Activated CD8-positive, alpha-beta memory T cell treated with anti-CD3 and anti-CD28 coated beads for 48 hours (primary cell): ENCODE results near the gene MAML3.
A peak's percentile ranks its signal among the peaks of the same experiment; 100 is the strongest.

Experiments used
- DNase-seq, 3 experiments: peaks; one replicate each; pipeline ENCODE4 v3.0.0-alpha.2; 2020; ENCODE audit warnings: low read depth in 2 of 3, low spot score in 2 of 3

MAML3 gene

DNA sequence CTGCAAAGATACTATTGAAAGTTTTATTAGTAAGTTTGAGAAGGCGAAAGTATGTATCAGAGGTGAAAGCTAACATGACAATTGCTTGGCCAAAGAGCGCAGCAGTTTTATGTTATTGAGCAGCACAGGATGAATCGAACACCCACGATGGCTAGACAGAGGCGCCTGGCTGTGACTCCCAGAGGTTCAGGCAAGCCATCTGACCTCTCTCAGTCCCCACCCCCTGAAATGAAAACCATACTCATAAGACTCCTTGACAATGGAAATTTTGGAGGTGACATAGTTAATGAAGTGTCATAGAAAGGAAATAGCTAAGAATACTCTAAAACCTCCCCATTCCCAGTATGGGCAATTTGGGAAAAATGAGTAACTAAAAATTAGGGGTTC lies 417.7 kb downstream of the MAML3 start:
- no peak for DNase-seq

DNA sequence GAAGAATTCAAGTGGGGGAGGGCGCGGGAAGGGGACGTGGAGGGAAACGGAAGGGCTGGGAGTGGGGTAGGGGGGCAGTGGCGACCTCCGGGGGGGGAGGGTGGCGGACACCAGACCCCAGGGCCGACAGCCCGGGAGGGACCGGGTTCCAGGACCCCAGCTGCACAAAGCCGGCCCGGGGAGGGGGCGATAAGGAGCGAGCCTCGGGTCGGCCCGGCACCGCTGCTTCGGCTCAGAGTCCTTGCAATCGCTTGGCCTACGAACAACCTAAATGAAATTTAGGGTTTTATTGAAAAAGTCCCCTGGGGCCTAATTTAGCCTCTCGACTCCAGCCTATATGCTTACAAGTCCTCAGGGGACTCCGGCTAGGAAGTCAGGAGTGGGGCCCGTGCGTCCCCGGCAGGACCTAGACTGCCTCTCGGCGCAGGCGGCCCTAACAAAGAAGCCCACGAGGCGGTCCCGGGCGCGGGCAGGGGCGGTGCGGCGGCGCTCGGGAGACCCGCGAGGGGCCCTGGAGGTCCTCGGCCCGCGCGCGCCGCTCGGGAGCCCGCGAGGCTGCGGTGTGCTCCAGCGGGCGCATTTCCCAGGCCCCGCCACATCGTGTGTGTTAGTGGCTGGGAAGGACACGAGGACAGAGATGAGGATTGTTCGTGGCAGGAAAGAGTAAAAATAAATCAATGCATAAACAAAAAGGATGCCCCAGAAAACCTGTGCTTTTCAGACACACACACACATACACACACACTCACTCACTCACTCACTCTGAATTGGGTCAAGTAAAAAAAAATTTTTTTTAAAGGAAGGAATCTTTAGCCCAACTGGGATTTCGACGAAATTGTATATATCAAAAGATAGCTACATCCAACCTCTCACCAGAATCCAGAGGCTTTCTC lies 418.4 kb downstream of the MAML3 start:
- DNase-seq: no peak

DNA sequence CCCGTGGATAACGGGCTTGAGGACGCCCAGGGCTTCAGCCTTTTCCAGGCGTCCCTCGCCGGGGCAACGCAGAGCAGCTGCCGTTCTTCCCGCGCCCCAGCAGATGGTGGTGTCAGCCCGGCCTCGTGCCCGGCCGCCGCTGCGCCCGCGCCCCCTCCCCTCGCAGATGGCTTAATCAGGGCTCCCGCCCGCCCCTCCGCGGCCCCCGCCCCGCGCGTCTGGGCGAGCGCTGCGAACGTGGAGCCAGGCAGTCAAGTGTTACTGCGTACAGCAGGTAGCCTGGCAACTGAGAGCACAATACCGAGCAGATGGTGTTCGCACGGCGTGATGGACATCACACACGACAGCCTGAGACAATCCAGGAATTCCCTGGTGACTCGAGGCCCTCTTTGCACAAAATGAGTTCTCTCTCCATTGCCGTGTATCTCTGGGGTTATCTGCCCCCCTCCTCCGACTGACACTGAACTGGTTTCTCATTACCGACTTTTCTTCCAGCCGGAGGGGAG lies 419.1 kb downstream of the MAML3 start:
- peak; percentile 22 to 31 (median 27) for DNase-seq

DNA sequence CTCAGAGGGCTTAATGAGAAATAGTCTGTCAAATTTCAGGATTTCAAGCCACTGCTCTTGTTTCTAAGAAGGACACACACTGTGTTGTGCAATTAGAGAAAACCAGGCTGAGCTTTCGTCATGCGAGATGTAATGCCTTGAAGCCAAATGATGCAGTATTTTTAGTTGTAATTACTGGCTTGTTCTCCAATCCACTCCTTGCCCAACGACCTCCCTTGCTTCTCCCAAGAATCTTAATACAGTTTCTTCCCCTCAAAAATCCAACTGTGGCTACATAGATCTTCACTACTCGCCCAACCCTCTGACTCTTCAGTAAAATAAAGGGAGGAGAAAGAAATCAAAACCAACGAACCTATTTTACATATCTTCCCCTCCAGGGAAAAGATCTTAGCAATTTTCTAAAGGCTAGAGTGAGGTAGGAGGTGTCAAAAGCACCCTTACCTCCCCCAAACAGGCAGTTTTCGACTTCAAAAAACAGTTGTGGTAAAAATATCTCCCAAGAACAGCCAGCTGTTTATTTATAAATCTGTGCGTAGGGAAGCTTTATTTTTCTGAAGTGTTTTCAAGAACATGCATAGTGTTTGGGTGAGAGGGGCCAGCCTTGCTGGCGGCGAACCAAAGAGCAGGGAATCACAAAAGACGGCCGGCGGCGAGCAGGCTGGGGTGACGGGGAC lies 419.6 kb downstream of the MAML3 start:
- DNase-seq: no peak

DNA sequence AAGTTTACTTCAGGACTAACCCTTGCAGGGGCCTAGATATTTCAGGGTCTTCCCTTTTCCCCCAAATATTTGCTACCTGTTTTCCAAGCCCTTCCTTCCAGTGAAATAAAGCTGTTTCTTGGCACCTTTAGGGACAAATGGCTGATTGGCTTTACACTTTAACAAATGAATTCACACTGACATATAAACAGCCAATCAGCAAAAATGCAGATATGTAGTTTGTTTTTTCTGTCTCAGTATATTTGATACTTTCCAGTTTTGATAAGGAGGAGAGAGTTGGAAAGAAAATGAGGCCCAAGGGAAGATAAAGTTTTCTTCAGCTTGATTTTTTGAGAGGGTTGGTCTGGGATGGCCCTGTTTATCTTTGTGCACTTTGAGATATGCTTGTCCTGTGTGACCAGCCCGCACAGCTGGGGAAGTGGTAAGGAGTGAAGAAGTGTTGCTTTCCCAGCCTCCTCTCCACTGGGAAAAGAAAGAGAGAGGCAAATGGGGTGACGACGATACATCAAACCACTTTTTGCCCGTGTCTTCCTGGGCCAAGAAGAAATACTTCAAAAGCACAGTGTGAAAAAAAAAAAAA lies 420.9 kb downstream of the MAML3 start:
- DNase-seq: no peak

DNA sequence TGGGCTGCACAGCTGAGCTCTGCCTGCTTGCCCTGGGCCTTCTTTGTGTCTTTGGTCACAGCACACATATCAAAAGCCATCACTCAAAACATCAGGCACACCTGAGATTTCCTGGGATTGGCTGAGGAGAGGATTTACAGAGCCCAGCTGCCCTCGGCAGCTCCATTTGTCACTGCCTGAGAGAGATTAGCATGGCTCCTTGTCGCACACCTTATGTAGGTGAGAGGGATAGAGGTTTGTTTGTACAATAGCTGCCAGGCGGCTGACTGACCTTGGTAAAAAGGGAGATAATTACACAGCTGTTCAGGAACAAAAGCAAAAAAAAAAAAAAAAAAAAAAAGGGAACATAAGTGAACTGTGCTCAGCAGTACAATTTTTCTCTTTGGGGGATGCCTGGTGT lies 425.1 kb downstream of the MAML3 start:
- DNase-seq: no peak

DNA sequence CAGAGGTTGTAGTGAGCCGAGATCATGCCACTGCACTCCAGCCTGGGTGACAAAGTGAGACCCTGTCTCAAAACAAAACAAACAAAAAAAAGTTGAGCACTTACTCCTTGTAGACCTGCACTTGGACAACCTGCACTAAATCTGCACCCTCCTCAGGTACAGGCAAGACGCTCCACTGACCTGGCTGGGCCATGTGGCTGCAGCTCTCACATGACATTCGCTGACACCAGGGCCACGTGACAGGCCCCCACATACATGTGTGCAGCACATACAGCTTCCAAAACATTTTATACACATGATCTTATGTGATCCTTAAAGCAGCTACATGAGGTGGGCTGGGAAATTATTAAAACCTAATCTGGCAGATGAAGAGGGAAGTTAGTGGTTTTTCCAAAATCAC lies 425.8 kb downstream of the MAML3 start:
- no peak for DNase-seq

DNA sequence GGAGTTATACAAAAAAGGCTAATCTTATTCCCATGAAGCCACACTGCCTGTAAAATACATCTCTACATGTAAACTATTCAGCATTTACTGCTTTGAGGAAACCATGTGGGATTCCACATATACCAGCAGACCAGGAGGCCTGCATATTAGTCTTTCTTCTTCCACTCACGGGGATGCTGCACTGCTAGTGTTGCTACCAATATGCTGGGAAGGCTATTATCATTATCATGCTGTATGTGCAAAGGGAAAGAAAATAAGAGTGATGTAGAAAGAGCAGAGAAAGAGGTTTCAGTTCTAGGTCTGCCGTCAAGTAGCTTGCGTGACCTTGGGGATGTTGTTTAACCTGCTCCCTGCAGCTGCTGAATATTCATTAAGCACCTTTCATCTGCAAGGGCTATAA lies 427.4 kb downstream of the MAML3 start:
- DNase-seq: no peak

DNA sequence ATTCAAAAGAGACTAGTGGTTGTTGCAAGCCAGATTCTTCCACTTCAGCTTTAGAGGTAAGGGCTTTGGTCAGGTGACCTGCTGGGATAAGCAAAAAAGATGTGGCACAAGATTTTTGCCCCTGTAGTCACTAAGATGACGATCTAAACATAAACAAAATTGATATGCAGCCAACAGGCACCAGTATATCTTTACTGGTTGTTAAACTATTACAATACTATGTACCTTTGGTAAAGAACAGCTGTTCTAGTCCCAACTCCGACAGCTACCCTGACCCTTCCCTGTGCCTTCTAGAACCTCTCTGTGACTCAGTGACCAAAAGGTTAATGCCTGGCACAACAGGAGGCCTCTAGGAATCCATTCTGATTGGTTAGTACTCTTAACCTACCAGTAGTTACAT lies 428.7 kb downstream of the MAML3 start:
- no peak for DNase-seq

DNA sequence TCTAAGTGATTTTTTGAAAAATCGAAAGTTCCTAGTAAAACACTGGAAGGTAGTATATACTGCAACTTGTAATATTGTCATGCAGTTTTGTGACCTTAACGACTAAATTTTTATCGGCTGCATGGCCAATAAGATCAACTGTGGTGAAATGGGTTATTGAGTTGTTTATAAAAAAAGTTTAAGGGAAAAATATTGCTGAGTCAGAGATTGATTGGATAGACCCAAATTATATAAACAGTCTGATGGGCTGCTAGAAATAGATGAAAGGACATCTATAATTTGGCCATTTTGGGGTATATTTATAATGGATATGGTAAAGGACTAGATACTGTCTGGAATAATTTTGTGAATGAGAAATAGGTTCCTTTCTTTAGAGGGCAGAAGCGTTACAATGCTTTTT lies 432.2 kb downstream of the MAML3 start:
- DNase-seq: no peak

DNA sequence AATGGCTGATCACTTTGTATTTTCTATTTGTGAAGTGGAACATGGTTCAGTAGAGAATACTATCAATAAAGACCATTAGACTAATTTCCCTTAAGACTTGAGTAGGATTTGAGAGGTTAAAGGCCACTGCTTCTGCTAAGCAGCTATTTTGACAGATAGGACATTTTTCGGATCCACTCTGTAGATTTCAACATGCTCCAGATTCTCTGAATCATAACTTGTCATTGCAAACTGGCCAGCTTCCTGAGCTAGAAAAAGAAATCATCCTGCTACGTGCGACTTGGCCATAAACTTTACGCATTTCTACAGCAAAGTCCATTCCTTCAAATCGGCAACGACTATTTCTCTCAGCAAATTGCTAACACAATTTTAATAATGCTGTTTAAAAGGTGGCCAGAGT lies 433.2 kb downstream of the MAML3 start:
- no peak for DNase-seq

DNA sequence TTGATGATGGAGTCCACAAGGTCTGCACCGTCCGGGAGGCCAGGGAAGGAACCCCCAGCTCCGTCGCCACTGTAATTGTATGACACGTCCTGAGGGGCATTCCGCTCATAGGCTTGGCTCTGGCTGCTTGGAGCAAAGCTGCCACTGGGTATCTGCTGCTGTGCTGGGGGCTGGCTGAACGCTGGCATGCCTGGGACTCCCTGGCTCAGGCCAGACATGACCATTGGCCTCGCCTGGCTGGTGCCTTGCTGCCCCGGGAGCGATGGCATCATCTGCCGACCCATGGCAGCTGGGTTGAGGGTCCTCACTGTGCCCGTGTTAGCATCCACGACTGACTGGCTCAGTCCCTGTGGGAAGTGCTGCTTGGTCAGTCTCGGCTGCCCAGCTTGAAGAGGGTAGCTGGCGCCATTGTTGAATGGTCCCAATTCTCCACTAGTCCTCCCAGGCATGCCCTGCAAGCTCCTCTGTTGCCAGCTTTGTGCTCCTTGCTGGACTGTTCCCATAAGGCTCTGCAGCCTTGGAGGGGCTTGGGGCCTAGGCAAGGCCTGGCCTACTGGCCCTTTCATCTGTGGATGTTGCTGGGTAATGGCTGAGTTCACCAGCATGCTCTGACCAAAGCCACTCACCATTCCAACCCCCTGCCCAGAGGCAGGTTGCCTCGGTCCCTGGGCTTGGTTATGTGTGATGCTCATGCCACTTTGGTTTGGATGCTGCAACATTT lies 434.4 kb downstream of the MAML3 start:
- no peak for DNase-seq

DNA sequence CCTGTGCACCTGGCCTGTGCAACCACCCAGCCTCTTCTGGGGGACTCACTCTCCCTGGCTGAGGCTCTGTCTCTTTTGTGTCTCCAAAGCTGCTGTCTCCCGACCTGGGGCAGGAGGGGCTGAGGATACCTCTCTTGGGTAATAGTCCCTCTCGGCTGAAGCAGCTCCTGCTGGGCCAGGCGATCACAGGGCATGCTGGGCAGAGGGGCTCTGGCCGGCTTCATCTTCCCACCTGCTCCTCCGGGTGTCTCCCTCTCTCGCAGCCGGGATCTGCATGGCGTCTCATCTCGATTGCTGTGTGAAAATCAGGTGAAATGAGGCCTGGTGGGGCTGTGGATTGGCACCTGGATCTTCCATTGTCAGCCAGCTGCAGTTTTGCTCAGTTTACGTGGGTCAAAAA lies 435.2 kb downstream of the MAML3 start:
- DNase-seq: no peak

DNA sequence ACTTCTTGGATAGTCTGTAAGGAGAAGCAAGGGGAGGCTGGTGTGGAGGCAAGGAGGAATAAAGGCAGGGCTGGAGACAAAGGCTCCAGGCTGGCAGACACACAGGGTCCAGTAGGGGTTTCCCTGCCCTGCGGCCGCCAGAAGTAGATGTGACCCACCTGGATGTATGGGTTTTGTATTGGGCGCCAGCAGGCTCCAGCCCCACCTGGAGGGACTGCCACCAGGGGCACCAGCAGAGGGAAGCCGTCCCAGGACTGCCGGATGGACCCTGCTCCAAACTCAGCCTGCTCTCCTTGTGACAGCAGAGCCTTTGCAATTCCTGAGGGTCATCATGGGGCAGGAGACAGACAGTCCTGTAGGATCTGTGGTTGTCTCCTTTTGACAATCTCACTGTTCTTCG lies 435.6 kb downstream of the MAML3 start:
- no peak for DNase-seq

DNA sequence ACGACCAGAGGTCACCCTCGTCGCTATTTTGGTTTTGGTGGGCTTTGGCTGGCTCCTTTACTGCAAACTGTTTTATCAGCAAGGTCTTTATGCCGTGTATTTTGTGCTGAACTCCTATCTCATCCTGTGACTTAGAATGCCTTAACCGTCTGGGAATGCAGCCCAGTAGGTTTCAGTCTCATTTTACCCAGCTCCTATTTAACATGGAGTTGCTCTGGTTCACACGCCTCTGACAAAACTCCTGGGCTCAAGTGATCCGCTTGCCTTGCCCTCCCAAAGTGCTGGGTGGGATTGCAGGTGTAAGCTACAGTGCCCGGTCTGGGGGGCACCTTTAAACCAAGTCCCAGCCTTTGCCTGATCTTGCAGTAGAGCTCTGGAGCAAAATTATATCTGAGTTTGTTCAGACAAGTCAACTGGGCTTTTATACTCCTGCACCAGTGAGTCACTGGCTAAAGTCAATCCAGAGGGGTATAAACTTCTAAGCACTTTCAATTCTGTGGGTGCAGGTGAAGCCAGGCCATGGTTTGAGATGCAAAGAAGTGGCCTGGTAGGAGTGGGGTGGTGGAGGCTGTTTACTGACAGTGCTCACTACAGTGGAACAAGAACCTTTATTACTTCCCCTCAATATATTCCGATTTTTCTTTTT lies 438.1 kb downstream of the MAML3 start:
- no peak for DNase-seq

DNA sequence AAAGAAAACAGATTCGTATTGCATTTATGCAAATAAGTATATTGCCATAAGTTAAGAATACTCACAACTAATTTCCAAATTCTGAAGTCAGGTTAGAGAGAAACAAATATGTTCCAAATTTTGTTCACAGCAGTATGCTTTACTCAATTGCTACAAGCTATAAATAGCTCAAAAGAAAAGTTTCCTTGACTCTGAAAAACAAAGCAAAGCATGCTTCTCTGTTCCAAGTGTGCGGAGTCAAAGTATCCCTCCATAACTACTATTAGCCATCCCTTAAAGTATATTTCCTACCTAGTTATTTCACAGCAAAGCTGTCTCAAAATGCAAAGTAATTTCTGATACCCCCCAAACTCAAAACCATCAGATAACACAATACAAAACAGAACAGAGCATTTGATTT lies 441.1 kb downstream of the MAML3 start:
- DNase-seq: no peak

DNA sequence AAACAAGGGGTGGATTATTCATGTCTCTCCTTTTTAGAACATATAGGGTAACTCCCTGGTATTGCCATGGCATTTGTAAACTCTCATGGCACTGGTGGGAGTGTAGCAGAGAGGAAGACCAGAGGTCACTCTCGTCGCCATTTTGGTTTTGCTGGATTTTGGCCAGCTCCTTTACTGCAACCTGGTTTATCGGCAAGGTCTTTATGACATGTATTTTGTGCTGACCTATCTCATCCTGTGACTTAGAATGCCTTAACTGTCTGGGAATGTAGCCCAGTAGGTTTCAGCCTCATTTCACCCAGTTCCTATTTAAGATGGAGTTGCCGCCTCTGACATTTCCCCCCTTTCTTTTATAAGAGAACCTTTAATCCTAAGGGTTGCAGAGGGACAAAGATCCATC lies 442.5 kb downstream of the MAML3 start:
- DNase-seq: no peak

DNA sequence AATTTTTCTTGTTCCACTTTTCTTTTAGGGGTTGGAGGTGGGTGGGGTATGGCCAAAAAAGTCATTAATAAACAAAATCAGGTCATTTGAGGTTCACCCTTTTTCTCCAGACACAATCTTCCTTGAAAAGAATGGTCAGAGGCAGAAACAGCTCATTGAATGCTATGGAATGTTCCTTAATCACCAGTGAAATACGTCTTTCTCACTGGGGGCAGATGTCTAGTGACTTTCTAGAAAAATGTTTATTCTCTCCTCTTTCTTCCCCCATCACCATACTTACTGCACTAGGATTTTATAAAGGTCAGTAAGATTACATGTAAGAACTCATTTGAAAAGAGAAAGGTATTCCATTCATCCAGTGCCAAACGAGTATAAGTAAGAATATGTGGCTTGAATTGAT lies 443.9 kb downstream of the MAML3 start:
- no peak for DNase-seq

DNA sequence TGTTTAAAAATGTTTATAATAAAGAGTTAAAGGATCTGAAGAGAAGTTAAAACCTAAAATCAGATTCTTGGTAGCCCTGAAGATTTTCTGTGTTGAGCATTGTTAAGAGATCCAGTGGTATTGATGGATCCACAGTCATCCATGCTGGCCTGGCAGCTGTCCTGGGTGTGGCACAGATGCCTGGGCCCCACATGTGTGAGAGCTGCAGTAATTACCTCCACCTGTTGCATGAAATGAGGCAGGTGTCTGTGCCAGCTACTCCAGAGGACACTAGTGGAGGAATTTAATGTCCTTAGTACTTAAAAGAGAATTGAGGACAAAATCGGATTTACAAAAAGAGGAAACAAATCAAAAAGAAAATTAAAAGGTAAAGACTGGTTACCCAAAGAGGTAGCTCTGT lies 444.3 kb downstream of the MAML3 start:
- DNase-seq: no peak

DNA sequence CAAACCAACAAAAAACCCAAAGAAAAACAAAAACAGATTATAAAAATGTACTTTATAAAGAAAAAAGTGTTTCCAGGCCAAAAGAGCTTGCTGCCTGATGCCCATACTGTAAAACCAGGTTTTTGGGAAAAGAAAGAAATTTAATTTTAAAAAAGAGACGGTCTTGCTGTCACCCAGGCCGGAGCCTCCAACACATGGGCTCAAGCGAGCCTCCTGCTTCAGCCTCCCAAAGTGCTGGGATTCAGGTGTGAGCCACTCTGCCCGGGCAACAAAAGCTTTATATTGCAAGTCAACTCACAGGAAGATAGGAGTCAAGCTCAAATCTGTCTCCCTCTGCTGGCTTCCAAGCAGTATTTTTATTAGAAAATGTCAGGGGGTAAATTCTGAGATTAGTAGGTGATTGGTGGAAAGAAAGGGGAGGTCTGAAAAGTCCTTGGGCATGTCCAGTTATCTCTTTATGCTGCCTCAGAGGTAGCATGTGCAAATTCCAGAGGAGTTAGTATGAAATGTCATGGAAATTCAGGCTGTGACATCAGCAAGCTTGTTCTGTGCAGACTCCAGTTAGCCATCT lies 449.0 kb downstream of the MAML3 start:
- no peak for DNase-seq

DNA sequence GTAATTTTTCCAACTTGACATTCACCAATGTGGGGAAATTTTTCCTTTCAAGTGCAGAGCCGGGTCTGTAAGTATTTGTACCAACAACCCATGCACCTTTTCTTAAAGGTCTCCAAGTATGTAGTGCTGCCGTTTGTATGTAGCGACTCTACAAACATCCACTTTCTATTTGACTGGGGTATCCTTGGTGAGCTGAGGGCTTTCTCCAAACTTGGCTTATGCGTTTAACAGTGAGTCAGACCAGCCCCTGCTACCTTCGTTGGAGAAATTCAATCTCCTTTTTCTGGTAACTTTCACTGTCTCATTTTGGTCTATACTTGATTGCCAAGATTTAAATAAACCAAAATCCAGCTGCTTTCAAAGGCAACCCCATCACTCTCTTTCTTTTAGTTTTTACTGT lies 453.4 kb downstream of the MAML3 start:
- no peak for DNase-seq
